HepG2 (cell line): Measurements from ENCODE around the gene GDPGP1. TPM values are rescaled to one million over a fixed set of nuclear protein-coding genes. Genes with fewer than 3 reads are reported as not detected.

ENCODE experiments used
- ATAC-seq: fragments of 200-7000 bp; cut with Tn5 transposase; 3 replicates; pipeline ENCODE4 v1.9.1; 2020; ENCODE audit warnings: mild to moderate bottlenecking, moderate library complexity
- BruUV-seq: library from RNA; stranded (reverse); fragments of 400-500 nt; replicated peaks from 2 replicates; lab custom pipeline; 2021; lab: Mats Ljungman, UMichigan
- CTCF ChIA-PET: fragments of 300-600 bp; formaldehyde crosslinking; extraction: SDS; loops from one replicate; lab custom pipeline; 2021; ENCODE audit warnings: low total read pairs, inconsistent platforms, low intra/inter-chr PET ratio; lab: Yijun Ruan, JAX
- POLR2A ChIA-PET: fragments of 350-600 bp; sonication (Branson Sonifier 250); formaldehyde crosslinking; loops from one replicate; lab custom pipeline; 2020; ENCODE audit warnings: antibody characterized with exemption, inconsistent platforms; lab: Yijun Ruan, JAX
- DNase-seq: peaks from one replicate; pipeline ENCODE4 v3.0.0-alpha.2; 2015; ENCODE audit warnings: low spot score
- FAIRE-seq: peaks from 3 replicates; lab custom pipeline; 2011; peaks lifted over from hg19 to GRCh38; lab: Jason Lieb, UNC
- H2AFZ ChIP-seq: one replicate; pipeline ENCODE4 v1.6.1; 2011; ENCODE audit warnings: low read length, inconsistent platforms
- H3K27ac ChIP-seq: fragments of 300-600 bp; 3 replicates; pipeline ENCODE4 v1.8.0; 2011; ENCODE audit warnings: mixed run types, mild to moderate bottlenecking, mixed read lengths, low read length, inconsistent platforms; ENCODE audit not compliant: insufficient read depth; ENCODE audit errors: extremely low read length
- H3K27me3 ChIP-seq, 2 experiments: fragments of 200-600 bp in 1 of 2; 2 replicates in 1 of 2; 3 replicates in 1 of 2; pipeline versions ENCODE4 v1.6.0 to v1.8.0; 2011; ENCODE audit warnings: low read length in 2 of 2, mild to moderate bottlenecking in 2 of 2, moderate library complexity in 2 of 2, inconsistent platforms in 1 of 2; ENCODE audit not compliant: insufficient read depth in 2 of 2, control insufficient read depth in 1 of 2
- H3K36me3 ChIP-seq, 2 experiments: fragments of 200-600 bp in 1 of 2; replicated peaks in 1 of 2; 2 replicates in 1 of 2; 3 replicates in 1 of 2; pipeline versions ENCODE4 v1.5.1 to v1.8.0; 2011; ENCODE audit warnings: low read length in 2 of 2, inconsistent platforms in 1 of 2; ENCODE audit not compliant: insufficient read depth in 2 of 2, control insufficient read depth in 1 of 2
- H3K4me1 ChIP-seq: 2 replicates; pipeline ENCODE4 v1.5.1; 2012; ENCODE audit warnings: low read length, inconsistent platforms; ENCODE audit not compliant: insufficient read depth
- H3K4me2 ChIP-seq: 2 replicates; pipeline ENCODE4 v1.6.0; 2011; ENCODE audit warnings: low read depth, low read length, inconsistent platforms
- H3K4me3 ChIP-seq, 3 experiments: fragments of 200-600 bp in 1 of 3; sonication (generic), shearing (Covaris generic) in 1 of 3; replicated peaks in 1 of 3; 2 replicates each; pipeline ENCODE4 v1.5.1; 2011 to 2016; ENCODE audit warnings: low read length in 3 of 3, inconsistent platforms in 2 of 3, low read depth in 2 of 3, mild to moderate bottlenecking in 2 of 3, control low read depth in 1 of 3, mixed read lengths in 1 of 3; ENCODE audit not compliant: insufficient read depth in 1 of 3
- H3K79me2 ChIP-seq: one replicate; pipeline ENCODE4 v1.6.1; 2011; ENCODE audit warnings: low read length, inconsistent platforms; ENCODE audit not compliant: insufficient read depth
- H3K9ac ChIP-seq: 2 replicates; pipeline ENCODE4 v1.6.0; 2011; ENCODE audit warnings: mild to moderate bottlenecking, low read depth, low read length, inconsistent platforms; ENCODE audit not compliant: insufficient read depth
- H3K9me3 ChIP-seq: 2 replicates; pipeline ENCODE4 v1.5.1; 2012; ENCODE audit warnings: mild to moderate bottlenecking, low read length
- H4K20me1 ChIP-seq: 2 replicates; pipeline ENCODE4 v1.6.0; 2011; ENCODE audit warnings: inconsistent platforms, mild to moderate bottlenecking, low read length, moderate library complexity; ENCODE audit not compliant: insufficient read depth
- NCOR1 ChIP-seq: fragments of 200-600 bp; sonication (generic); IDR thresholded peaks from 2 replicates; pipeline ENCODE4 v1.7.0; 2017; ENCODE audit warnings: antibody characterized with exemption, low read length, borderline replicate concordance
- RFX5 ChIP-seq: IDR thresholded peaks from 2 replicates; pipeline ENCODE4 v1.6.1; 2011; ENCODE audit warnings: low read depth, low read length, improper control_type of control experiment
- YEATS4 ChIP-seq: sonication (generic); formaldehyde crosslinking; IDR thresholded peaks from 2 replicates; pipeline ENCODE4 v1.4.0; 2020; ENCODE audit warnings: missing genetic modification reagents, borderline replicate concordance
- ZNF513 ChIP-seq: sonication (generic); formaldehyde crosslinking; conservative IDR thresholded peaks from 2 replicates; pipeline ENCODE4 v1.5.0; 2020; ENCODE audit warnings: missing genetic modification reagents
- whole genome bisulfite sequencing: methylation state at CpG from one replicate; pipeline ENCODE4 v1.1.6; 2017; ENCODE audit warnings: low lambda C conversion rate; 5-methylcytosine and 5-hydroxymethylcytosine counted together
- in situ Hi-C: cut with HindIII; loops from 2 replicates; pipeline ENCODE4 v1.10.0; 2017; ENCODE audit warnings: low pct_unique_long_range_greater_than_20kb; ENCODE audit not compliant: extremely low pct_ligation_motif_present
- intact Hi-C: fragments of 100-400 bp; cut with micrococcal nuclease; formaldehyde crosslinking; loops from one replicate; pipeline ENCODE4 v1.10.0; 2022; ENCODE audit not compliant: unreplicated experiment
- polyA plus RNA-seq, 8 experiments: library from polyadenylated mRNA; depleted of rRNA in 3 of 8; stranded (reverse) in 7 of 8; unstranded in 1 of 8; fragments of >200 nt; fragmentation: Illumina TruSeq in 4 of 8; extraction: Trizol in 4 of 8; gene quantifications; 2 replicates each; pipeline versions ENCODE4 v1.2.1 to v1.2.3, GENCODE V29; 2011 to 2016; ENCODE audit warnings: low read depth in 4 of 8, missing spikeins in 1 of 8, mixed read lengths in 1 of 8; ENCODE audit not compliant: insufficient read depth in 1 of 8
- total RNA-seq, 5 experiments: library from RNA; depleted of rRNA; stranded (reverse); fragments of >200 nt; fragmentation: Illumina TruSeq; extraction: Trizol; gene quantifications; 2 replicates each; pipeline ENCODE4 v1.2.3, GENCODE V29; 2016; ENCODE audit warnings: low read depth in 1 of 5
- TF ChIP-seq, protein P1 (sequence below): sonication (generic); formaldehyde crosslinking; IDR thresholded peaks from 2 replicates; pipeline ENCODE4 v1.4.0; 2020; ENCODE audit warnings: missing genetic modification reagents, mild to moderate bottlenecking, borderline replicate concordance
- TF ChIP-seq, protein P2 (sequence below): sonication (generic); formaldehyde crosslinking; IDR thresholded peaks from 2 replicates; pipeline ENCODE4 v1.4.0; 2020; ENCODE audit warnings: mild to moderate bottlenecking, missing genetic modification reagents

Gene GDPGP1
- total and polyA plus RNA-seq, 2 of the 13 experiments (the other 11 are each of a cell fraction or from before 2014, with no cell fraction given), result 1.5 to 4.3 TPM

DNA sequence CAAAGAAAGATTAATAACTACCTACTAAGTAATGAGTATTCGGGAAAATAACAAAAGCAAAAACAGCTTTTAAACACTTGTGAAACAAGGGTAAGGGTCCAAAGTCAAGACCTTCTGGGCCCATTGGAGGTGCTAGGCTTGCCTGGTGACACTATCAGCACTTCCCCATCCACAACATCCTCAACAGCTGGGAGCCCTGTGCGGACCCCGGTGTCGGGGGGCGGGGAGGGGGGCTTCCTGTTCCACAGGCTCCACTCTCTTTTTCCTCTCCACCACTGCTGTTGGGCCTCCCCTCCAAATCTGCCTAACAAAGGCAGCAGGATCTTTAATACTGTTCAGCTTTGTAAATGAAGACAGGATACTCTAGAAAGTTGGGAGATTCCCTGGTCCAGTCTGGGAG is 53.1 kb downstream of the GDPGP1 start:
- intact Hi-C loops, result no loop called here
- Histone ChIP-seq H2AFZ (no peak overlapping the region), H3K4me3 (no peak overlapping the region), H3K9me3 (no peaks in the 10 kb centered on the region), H3K27me3 (no peaks in the 10 kb centered on the region; a peak in 1 of 5 replicates), H3K36me3 (no peaks in the 10 kb centered on the region), H3K9ac (no peak overlapping the region), H4K20me1 (no peaks in the 10 kb centered on the region), H3K79me2 (no peaks in the 10 kb centered on the region), H3K4me2 (peak overlapping the region; percentile 29; the same call in 1 of the 2 replicates), H3K27ac (no peak overlapping the region), H3K4me1 (peaks cover 5% of the 10 kb centered on the region)
- CTCF ChIA-PET, result no interaction called here
- POLR2A ChIA-PET, result no interaction called here
- FAIRE-seq (no peak), DNase-seq (no peak), ATAC-seq (no peak)
- in situ Hi-C loops, result no loop called here
- WGBS, result 12% methylated on average over 5 of the region's 5 CpGs
- no TSS peak for BruUV-seq
- TF ChIP-seq ZNF513 (no peak), RFX5 (no peak), YEATS4 (CRISPR knock-in tag) (no peak), NCOR1 (no peak)
- TF ChIP-seq, protein P1, sequence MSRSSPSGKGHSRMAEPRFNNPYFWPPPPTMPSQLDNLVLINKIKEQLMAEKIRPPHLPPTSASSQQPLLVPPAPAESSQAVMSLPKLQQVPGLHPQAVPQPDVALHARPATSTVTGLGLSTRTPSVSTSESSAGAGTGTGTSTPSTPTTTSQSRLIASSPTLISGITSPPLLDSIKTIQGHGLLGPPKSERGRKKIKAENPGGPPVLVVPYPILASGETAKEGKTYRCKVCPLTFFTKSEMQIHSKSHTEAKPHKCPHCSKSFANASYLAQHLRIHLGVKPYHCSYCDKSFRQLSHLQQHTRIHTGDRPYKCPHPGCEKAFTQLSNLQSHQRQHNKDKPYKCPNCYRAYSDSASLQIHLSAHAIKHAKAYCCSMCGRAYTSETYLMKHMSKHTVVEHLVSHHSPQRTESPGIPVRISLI (CRISPR knock-in tag), result no peak
- TF ChIP-seq, protein P2, sequence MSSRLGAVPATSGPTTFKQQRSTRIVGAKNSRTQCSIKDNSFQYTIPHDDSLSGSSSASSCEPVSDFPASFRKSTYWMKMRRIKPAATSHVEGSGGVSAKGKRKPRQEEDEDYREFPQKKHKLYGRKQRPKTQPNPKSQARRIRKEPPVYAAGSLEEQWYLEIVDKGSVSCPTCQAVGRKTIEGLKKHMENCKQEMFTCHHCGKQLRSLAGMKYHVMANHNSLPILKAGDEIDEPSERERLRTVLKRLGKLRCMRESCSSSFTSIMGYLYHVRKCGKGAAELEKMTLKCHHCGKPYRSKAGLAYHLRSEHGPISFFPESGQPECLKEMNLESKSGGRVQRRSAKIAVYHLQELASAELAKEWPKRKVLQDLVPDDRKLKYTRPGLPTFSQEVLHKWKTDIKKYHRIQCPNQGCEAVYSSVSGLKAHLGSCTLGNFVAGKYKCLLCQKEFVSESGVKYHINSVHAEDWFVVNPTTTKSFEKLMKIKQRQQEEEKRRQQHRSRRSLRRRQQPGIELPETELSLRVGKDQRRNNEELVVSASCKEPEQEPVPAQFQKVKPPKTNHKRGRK (CRISPR knock-in tag), result no peak
